ENCODE measurements around the gene LRMDA. TPM values are rescaled to one million over a fixed set of nuclear protein-coding genes. Genes with fewer than 3 reads are reported as not detected.

Gene LRMDA
- total and polyA plus RNA-seq, 2 of the 13 experiments (the other 11 are each of a cell fraction or from before 2014, with no cell fraction given), result 13.4 to 22.0 TPM

DNA sequence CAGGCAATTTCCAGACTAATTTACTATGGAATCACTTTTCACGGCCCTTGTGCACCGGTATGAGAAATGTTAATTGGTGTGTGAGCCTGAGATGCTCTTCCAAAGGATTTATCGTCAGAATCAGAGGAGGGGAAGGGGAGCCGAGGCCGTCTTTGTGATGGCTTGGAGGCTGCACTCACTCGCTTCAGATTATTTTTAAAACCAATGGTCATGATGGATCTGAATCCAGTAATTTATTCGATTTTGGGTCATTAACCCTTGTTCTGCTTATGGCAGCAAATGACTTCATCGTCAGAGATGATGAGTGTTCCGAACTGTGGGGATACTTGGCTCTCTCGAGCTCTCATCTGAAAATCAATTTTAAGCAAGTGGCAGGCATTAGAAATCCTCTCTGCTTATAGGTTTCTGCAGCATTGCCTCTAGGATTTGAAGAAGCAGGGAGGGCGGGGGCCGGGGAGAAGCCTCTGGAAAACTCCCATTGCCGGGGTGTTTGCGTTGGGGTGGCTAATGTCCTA lies 576.3 kb downstream of the LRMDA start:
- in situ Hi-C loops (cut with HindIII; ENCODE audit: extremely low pct_ligation_motif_present, low pct_unique_long_range_greater_than_20kb), result no loop called here

More for the DNA sequence above, 576.3 kb downstream of the LRMDA start:
- no peak overlapping the region for H3K4me3 ChIP-seq (replicated peaks in 1 of 3; ENCODE audit: insufficient read depth in 1 of 3, low read depth in 2 of 3, low read length in 3 of 3)
- H3K4me2 ChIP-seq (ENCODE audit: low read depth, low read length), result no peak overlapping the region
- H4K20me1 ChIP-seq (ENCODE audit: insufficient read depth, low read length), result no peaks in the 10 kb centered on the region
- no peaks in the 10 kb centered on the region for H3K79me2 ChIP-seq (ENCODE audit: insufficient read depth, low read length)
- ATAC-seq (no peak), FAIRE-seq (no peak), DNase-seq (ENCODE audit: low spot score) (no peak)
- CTCF ChIA-PET (ENCODE audit: low intra/inter-chr PET ratio, low total read pairs), result no interaction called here
- H3K36me3 ChIP-seq (replicated peaks in 1 of 2; ENCODE audit: control insufficient read depth in 1 of 2, insufficient read depth in 2 of 2, low read length in 2 of 2), result no peaks in the 10 kb centered on the region
- no peaks in the 10 kb centered on the region for H3K4me1 ChIP-seq (ENCODE audit: insufficient read depth, low read length)
- POLR2A ChIA-PET, result no interaction called here
- H3K27me3 ChIP-seq (ENCODE audit: control insufficient read depth in 1 of 2, insufficient read depth in 2 of 2, low read length in 2 of 2), result no peaks in the 10 kb centered on the region
- TF ChIP-seq, protein P1, sequence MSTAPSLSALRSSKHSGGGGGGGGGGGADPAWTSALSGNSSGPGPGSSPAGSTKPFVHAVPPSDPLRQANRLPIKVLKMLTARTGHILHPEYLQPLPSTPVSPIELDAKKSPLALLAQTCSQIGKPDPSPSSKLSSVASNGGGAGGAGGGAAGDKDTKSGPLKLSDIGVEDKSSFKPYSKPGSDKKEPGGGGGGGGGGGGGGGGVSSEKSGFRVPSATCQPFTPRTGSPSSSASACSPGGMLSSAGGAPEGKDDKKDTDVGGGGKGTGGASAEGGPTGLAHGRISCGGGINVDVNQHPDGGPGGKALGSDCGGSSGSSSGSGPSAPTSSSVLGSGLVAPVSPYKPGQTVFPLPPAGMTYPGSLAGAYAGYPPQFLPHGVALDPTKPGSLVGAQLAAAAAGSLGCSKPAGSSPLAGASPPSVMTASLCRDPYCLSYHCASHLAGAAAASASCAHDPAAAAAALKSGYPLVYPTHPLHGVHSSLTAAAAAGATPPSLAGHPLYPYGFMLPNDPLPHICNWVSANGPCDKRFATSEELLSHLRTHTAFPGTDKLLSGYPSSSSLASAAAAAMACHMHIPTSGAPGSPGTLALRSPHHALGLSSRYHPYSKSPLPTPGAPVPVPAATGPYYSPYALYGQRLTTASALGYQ (CRISPR knock-in tag; IDR thresholded peaks at IDR 0.05), result no peak
- TF ChIP-seq KAT2B (IDR thresholded peaks at IDR 0.05; ENCODE audit: borderline replicate concordance, low read depth, low read length) (no peak), TOPORS (CRISPR knock-in tag; IDR thresholded peaks at IDR 0.05) (no peak), ZNF790 (CRISPR knock-in tag; IDR thresholded peaks at IDR 0.05; ENCODE audit: borderline replicate concordance) (no peak), NFAT5 (CRISPR knock-in tag; IDR thresholded peaks at IDR 0.05) (no peak), JARID2 (CRISPR knock-in tag; IDR thresholded peaks at IDR 0.05; ENCODE audit: insufficient replicate concordance) (no peak)
- TF ChIP-seq, protein P2, sequence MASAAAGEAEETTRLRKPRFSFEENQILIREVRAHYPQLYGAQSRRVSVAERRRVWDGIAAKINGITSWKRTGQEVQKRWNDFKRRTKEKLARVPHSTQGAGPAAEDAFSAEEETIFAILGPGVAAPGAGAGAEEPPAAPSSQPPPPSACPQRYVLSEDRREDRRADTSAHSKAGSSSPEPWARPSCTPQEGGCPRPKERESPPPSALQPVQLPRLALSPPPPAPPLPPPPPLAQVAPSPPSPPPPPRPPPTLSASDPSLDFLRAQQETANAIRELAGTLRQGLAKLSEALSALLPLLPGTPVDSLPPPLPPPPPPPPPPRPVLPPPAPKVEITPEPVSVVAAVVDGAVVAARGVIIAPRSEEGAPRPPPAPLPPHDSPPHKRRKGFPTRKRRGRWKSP (CRISPR knock-in tag; IDR thresholded peaks at IDR 0.05), result no peak
- no peak overlapping the region for H2AFZ ChIP-seq (ENCODE audit: low read length)
- WGBS (ENCODE audit: low lambda C conversion rate), result 91% methylated on average over 14 of the region's 14 CpGs
- no peak overlapping the region for H3K27ac ChIP-seq (ENCODE audit: extremely low read length, insufficient read depth, low read length)
- H3K9ac ChIP-seq (ENCODE audit: insufficient read depth, low read depth, low read length), result no peak overlapping the region
- intact Hi-C loops (cut with micrococcal nuclease; ENCODE audit: unreplicated experiment), result no loop called here
- no TSS peak for BruUV-seq (replicated peaks)
- no peaks in the 10 kb centered on the region for H3K9me3 ChIP-seq (ENCODE audit: low read length)

Data from HepG2 (cell line).